Breast epithelium (tissue), 3 donors: ENCODE results near the gene ARHGAP45.

ENCODE experiments used
- CTCF ChIP-seq, 3 donors: fragments of 450-650 bp; IDR thresholded peaks; one replicate each; pipeline ENCODE4 v1.5.1; 2016 to 2017; ENCODE audit warnings: antibody characterized with exemption in 3 of 3, mild to moderate bottlenecking in 3 of 3, moderate library complexity in 3 of 3
- POLR2A ChIP-seq: fragments of 450-650 bp; IDR thresholded peaks from one replicate; pipeline ENCODE4 v1.6.1; 2016; ENCODE audit warnings: antibody characterized with exemption, mild to moderate bottlenecking, moderate library complexity
- POLR2AphosphoS5 ChIP-seq, 3 donors: sonication (generic); formaldehyde crosslinking; IDR thresholded peaks; one replicate each; pipeline ENCODE4 v1.6.1; 2017; ENCODE audit warnings: antibody characterized with exemption in 3 of 3

GRCh38 chr19:1045247-1045603 is 21.7 kb upstream of the ARHGAP45 start:
- TF ChIP-seq CTCF (IDR thresholded peaks at IDR 0.05) (no peak), POLR2A (no peak), POLR2AphosphoS5 (IDR thresholded peaks at IDR 0.05) (no peak)
